GM23338 (cell line): ENCODE results near the gene DOCK3. TPM values are rescaled to one million over a fixed set of nuclear protein-coding genes. Genes with fewer than 3 reads are reported as not detected.
A peak's percentile ranks its signal among the peaks of the same experiment; 100 is the strongest.

Experiments
- ATAC-seq: fragments of 200-7000 bp; cut with Tn5 transposase; 3 replicates; pipeline ENCODE4 v1.9.1; 2020
- DNase-seq: peaks from one replicate; pipeline ENCODE4 v3.0.0-alpha.2; 2015; ENCODE audit warnings: low spot score
- H2AFZ ChIP-seq: fragments of 200-600 bp; sonication (generic); 2 replicates; pipeline ENCODE4 v1.8.0; 2016; ENCODE audit warnings: antibody characterized with exemption, mild to moderate bottlenecking, moderate library complexity
- H3F3A ChIP-seq: fragments of 200-600 bp; sonication (generic); replicated peaks from 2 replicates; pipeline ENCODE4 v1.8.0; 2017; ENCODE audit warnings: antibody characterized with exemption, mixed run types, low read depth
- H3K27ac ChIP-seq: fragments of 200-600 bp; sonication (generic); 2 replicates; pipeline ENCODE4 v1.6.1; 2016; ENCODE audit warnings: low read depth
- H3K27me3 ChIP-seq: fragments of 200-600 bp; sonication (generic); 2 replicates; pipeline ENCODE4 v1.8.0; 2016; ENCODE audit warnings: mild to moderate bottlenecking, mixed run types, moderate library complexity; ENCODE audit not compliant: insufficient read depth
- H3K36me3 ChIP-seq: fragments of 200-600 bp; sonication (generic); 2 replicates; pipeline ENCODE4 v1.8.0; 2016; ENCODE audit warnings: mild to moderate bottlenecking; ENCODE audit not compliant: insufficient read depth
- H3K4me1 ChIP-seq: fragments of 200-600 bp; sonication (generic); 2 replicates; pipeline ENCODE4 v1.8.0; 2016; ENCODE audit warnings: mild to moderate bottlenecking, moderate library complexity; ENCODE audit not compliant: insufficient read depth
- H3K4me2 ChIP-seq: fragments of 200-600 bp; sonication (generic); 2 replicates; pipeline ENCODE4 v1.7.1; 2017; ENCODE audit warnings: mixed run types
- H3K4me3 ChIP-seq: fragments of 200-600 bp; sonication (generic); 2 replicates; pipeline ENCODE4 v1.6.1; 2016; ENCODE audit warnings: mixed run types
- H3K79me2 ChIP-seq: fragments of 200-600 bp; sonication (generic); replicated peaks from 2 replicates; pipeline ENCODE4 v1.8.0; 2017; ENCODE audit warnings: mild to moderate bottlenecking; ENCODE audit not compliant: insufficient read depth
- H3K9me2 ChIP-seq: fragments of 200-600 bp; sonication (generic); 2 replicates; pipeline ENCODE4 v1.8.0; 2017; ENCODE audit not compliant: insufficient read depth
- H4K20me1 ChIP-seq: fragments of 200-600 bp; sonication (generic); replicated peaks from 2 replicates; pipeline ENCODE4 v1.8.0; 2017; ENCODE audit warnings: mild to moderate bottlenecking; ENCODE audit not compliant: insufficient read depth
- H3K27ac Mint-ChIP-seq: 2 replicates; pipeline ENCODE4 v1.8.0; 2020; ENCODE audit warnings: inconsistent platforms, mild to moderate bottlenecking, moderate library complexity, mixed read lengths
- H3K27me3 Mint-ChIP-seq: 3 replicates; pipeline ENCODE4 v1.8.0; 2022; ENCODE audit warnings: low read depth, mild to moderate bottlenecking, moderate library complexity, mixed read lengths, inconsistent platforms; ENCODE audit not compliant: insufficient read depth, poor library complexity
- H3K36me3 Mint-ChIP-seq: 3 replicates; pipeline ENCODE4 v1.8.0; 2021; ENCODE audit warnings: low read depth, mild to moderate bottlenecking, inconsistent platforms, moderate library complexity, mixed read lengths
- H3K4me1 Mint-ChIP-seq: 3 replicates; pipeline ENCODE4 v1.8.0; 2020; ENCODE audit warnings: mild to moderate bottlenecking, inconsistent platforms, mixed read lengths
- H3K4me3 Mint-ChIP-seq: 3 replicates; pipeline ENCODE4 v1.8.0; 2021; ENCODE audit warnings: moderate library complexity, mild to moderate bottlenecking, inconsistent platforms, mixed read lengths
- H3K9me3 Mint-ChIP-seq: 3 replicates; pipeline ENCODE4 v1.8.0; 2020; ENCODE audit warnings: moderate library complexity, mild to moderate bottlenecking, inconsistent platforms, mixed read lengths
- CREB1 ChIP-seq: fragments of 250-450 bp; sonication (Bioruptor Pico); IDR thresholded peaks from 2 replicates; pipeline ENCODE4 v1.5.0; 2020; ENCODE audit warnings: low read depth, mild to moderate bottlenecking, moderate library complexity
- EZH2 ChIP-seq: fragments of 200-600 bp; sonication (generic); IDR thresholded peaks from one replicate; pipeline ENCODE4 v1.8.0; 2017; ENCODE audit warnings: antibody characterized with exemption, mild to moderate bottlenecking, low read depth; ENCODE audit not compliant: unreplicated experiment
- EZH2phosphoT487 ChIP-seq: fragments of 200-600 bp; sonication (generic); IDR thresholded peaks from one replicate; pipeline ENCODE4 v1.8.1; 2018; ENCODE audit warnings: antibody characterized with exemption; ENCODE audit not compliant: unreplicated experiment
- JUNB ChIP-seq: IDR thresholded peaks from one replicate; pipeline ENCODE4 v1.6.1; 2016; ENCODE audit warnings: antibody characterized with exemption; ENCODE audit not compliant: unreplicated experiment
- NANOG ChIP-seq: IDR thresholded peaks from 2 replicates; pipeline ENCODE4 v1.6.1; 2016; ENCODE audit warnings: antibody characterized with exemption, borderline replicate concordance
- POLR2AphosphoS5 ChIP-seq: IDR thresholded peaks from 2 replicates; pipeline ENCODE4 v1.6.1; 2016; ENCODE audit warnings: antibody characterized with exemption, low read depth
- ZNF114 ChIP-seq: fragments of 250-450 bp; sonication (Bioruptor Pico); IDR thresholded peaks from 2 replicates; pipeline ENCODE4 v1.5.0; 2020; ENCODE audit warnings: mild to moderate bottlenecking, moderate library complexity
- ZNF331 ChIP-seq: fragments of 250-450 bp; sonication (Bioruptor Pico); IDR thresholded peaks from 2 replicates; pipeline ENCODE4 v1.5.0; 2020; ENCODE audit warnings: low read depth, mild to moderate bottlenecking, moderate library complexity
- polyA plus RNA-seq: library from polyadenylated mRNA; unstranded; fragments of >200 nt; fragmentation: Nextera tagmentation; extraction: Ambion mirVana; gene quantifications from 2 replicates; pipeline ENCODE4 v1.2.1, GENCODE V29; 2016
- total RNA-seq: library from RNA; depleted of rRNA; stranded (reverse); fragments of >200 nt; shearing (Covaris generic); gene quantifications from 2 replicates; pipeline ENCODE4 v1.2.3, GENCODE V29; 2014
- TF ChIP-seq, protein P1 (sequence below): fragments of 250-450 bp; sonication (Bioruptor Pico); IDR thresholded peaks from 2 replicates; pipeline ENCODE4 v1.5.0; 2020; ENCODE audit warnings: mild to moderate bottlenecking, moderate library complexity
- TF ChIP-seq, protein P2 (sequence below): IDR thresholded peaks from 2 replicates; pipeline ENCODE4 v1.6.1; 2016; ENCODE audit warnings: antibody characterized with exemption
- TF ChIP-seq, protein P3 (sequence below): IDR thresholded peaks from one replicate; pipeline ENCODE4 v1.6.1; 2018; ENCODE audit warnings: antibody characterized with exemption; ENCODE audit not compliant: unreplicated experiment

DOCK3 gene
- total and polyA plus RNA-seq, 2 experiments from 2014 or later, result 2.4 to 5.6 TPM

DNA sequence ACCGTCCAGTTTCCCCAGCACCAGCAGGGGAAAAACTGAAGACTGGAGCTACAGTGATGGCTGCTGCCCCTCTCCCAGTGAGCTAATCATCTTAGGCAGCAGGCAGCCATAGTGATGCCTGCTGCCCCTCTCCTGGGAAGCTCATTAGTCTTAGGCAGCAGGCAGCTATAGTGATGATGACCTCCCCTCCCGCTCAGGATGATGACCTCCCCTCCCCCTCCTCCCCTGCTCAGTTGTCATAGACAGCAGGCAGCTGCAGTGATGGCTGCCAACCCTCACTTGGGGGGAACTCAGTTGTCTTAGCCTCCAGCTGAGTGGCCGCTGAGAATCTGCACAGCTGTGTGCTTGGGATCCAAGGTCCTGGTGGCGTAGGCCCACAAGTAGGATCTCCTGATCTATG lies 629.5 kb downstream of the DOCK3 start:
- no peak overlapping the region for H3K27ac Mint-ChIP-seq
- no peak overlapping the region for H3K4me2 ChIP-seq
- no peaks in the 10 kb centered on the region for H3K4me1 Mint-ChIP-seq
- H3K4me3 ChIP-seq, result no peak overlapping the region
- H3K4me3 Mint-ChIP-seq, result no peak overlapping the region
- H3K4me1 ChIP-seq, result no peaks in the 10 kb centered on the region
- H3K79me2 ChIP-seq, result no peaks in the 10 kb centered on the region
- H3K9me3 Mint-ChIP-seq, result no peaks in the 10 kb centered on the region; the same call in 1 of the 3 replicates
- H3K27me3 ChIP-seq, result no peaks in the 10 kb centered on the region
- H3K27ac ChIP-seq, result no peak overlapping the region
- no peaks in the 10 kb centered on the region for H3K27me3 Mint-ChIP-seq
- H4K20me1 ChIP-seq, result no peaks in the 10 kb centered on the region
- H3F3A ChIP-seq, result no peaks in the 10 kb centered on the region
- TF ChIP-seq, protein P1, sequence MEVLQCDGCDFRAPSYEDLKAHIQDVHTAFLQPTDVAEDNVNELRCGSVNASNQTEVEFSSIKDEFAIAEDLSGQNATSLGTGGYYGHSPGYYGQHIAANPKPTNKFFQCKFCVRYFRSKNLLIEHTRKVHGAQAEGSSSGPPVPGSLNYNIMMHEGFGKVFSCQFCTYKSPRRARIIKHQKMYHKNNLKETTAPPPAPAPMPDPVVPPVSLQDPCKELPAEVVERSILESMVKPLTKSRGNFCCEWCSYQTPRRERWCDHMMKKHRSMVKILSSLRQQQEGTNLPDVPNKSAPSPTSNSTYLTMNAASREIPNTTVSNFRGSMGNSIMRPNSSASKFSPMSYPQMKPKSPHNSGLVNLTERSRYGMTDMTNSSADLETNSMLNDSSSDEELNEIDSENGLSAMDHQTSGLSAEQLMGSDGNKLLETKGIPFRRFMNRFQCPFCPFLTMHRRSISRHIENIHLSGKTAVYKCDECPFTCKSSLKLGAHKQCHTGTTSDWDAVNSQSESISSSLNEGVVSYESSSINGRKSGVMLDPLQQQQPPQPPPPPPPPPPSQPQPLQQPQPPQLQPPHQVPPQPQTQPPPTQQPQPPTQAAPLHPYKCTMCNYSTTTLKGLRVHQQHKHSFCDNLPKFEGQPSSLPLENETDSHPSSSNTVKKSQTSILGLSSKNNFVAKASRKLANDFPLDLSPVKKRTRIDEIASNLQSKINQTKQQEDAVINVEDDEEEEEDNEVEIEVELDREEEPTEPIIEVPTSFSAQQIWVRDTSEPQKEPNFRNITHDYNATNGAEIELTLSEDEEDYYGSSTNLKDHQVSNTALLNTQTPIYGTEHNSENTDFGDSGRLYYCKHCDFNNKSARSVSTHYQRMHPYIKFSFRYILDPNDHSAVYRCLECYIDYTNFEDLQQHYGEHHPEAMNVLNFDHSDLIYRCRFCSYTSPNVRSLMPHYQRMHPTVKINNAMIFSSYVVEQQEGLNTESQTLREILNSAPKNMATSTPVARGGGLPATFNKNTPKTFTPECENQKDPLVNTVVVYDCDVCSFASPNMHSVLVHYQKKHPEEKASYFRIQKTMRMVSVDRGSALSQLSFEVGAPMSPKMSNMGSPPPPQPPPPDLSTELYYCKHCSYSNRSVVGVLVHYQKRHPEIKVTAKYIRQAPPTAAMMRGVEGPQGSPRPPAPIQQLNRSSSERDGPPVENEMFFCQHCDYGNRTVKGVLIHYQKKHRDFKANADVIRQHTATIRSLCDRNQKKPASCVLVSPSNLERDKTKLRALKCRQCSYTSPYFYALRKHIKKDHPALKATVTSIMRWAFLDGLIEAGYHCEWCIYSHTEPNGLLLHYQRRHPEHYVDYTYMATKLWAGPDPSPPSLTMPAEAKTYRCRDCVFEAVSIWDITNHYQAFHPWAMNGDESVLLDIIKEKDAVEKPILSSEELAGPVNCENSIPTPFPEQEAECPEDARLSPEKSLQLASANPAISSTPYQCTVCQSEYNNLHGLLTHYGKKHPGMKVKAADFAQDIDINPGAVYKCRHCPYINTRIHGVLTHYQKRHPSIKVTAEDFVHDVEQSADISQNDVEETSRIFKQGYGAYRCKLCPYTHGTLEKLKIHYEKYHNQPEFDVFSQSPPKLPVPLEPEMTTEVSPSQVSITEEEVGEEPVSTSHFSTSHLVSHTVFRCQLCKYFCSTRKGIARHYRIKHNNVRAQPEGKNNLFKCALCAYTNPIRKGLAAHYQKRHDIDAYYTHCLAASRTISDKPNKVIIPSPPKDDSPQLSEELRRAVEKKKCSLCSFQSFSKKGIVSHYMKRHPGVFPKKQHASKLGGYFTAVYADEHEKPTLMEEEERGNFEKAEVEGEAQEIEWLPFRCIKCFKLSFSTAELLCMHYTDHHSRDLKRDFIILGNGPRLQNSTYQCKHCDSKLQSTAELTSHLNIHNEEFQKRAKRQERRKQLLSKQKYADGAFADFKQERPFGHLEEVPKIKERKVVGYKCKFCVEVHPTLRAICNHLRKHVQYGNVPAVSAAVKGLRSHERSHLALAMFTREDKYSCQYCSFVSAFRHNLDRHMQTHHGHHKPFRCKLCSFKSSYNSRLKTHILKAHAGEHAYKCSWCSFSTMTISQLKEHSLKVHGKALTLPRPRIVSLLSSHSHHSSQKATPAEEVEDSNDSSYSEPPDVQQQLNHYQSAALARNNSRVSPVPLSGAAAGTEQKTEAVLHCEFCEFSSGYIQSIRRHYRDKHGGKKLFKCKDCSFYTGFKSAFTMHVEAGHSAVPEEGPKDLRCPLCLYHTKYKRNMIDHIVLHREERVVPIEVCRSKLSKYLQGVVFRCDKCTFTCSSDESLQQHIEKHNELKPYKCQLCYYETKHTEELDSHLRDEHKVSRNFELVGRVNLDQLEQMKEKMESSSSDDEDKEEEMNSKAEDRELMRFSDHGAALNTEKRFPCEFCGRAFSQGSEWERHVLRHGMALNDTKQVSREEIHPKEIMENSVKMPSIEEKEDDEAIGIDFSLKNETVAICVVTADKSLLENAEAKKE (CRISPR knock-in tag), result no peak
- TF ChIP-seq, protein P2, sequence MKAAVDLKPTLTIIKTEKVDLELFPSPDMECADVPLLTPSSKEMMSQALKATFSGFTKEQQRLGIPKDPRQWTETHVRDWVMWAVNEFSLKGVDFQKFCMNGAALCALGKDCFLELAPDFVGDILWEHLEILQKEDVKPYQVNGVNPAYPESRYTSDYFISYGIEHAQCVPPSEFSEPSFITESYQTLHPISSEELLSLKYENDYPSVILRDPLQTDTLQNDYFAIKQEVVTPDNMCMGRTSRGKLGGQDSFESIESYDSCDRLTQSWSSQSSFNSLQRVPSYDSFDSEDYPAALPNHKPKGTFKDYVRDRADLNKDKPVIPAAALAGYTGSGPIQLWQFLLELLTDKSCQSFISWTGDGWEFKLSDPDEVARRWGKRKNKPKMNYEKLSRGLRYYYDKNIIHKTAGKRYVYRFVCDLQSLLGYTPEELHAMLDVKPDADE, result no peak
- TF ChIP-seq NANOG, result no peak
- no peak for TF ChIP-seq EZH2
- TF ChIP-seq, protein P3, sequence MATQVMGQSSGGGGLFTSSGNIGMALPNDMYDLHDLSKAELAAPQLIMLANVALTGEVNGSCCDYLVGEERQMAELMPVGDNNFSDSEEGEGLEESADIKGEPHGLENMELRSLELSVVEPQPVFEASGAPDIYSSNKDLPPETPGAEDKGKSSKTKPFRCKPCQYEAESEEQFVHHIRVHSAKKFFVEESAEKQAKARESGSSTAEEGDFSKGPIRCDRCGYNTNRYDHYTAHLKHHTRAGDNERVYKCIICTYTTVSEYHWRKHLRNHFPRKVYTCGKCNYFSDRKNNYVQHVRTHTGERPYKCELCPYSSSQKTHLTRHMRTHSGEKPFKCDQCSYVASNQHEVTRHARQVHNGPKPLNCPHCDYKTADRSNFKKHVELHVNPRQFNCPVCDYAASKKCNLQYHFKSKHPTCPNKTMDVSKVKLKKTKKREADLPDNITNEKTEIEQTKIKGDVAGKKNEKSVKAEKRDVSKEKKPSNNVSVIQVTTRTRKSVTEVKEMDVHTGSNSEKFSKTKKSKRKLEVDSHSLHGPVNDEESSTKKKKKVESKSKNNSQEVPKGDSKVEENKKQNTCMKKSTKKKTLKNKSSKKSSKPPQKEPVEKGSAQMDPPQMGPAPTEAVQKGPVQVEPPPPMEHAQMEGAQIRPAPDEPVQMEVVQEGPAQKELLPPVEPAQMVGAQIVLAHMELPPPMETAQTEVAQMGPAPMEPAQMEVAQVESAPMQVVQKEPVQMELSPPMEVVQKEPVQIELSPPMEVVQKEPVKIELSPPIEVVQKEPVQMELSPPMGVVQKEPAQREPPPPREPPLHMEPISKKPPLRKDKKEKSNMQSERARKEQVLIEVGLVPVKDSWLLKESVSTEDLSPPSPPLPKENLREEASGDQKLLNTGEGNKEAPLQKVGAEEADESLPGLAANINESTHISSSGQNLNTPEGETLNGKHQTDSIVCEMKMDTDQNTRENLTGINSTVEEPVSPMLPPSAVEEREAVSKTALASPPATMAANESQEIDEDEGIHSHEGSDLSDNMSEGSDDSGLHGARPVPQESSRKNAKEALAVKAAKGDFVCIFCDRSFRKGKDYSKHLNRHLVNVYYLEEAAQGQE, result no peak
- no peak for TF ChIP-seq EZH2phosphoT487
- no peak for TF ChIP-seq ZNF331
- no peak for TF ChIP-seq POLR2AphosphoS5
- no peak for TF ChIP-seq ZNF114
- TF ChIP-seq CREB1 (CRISPR knock-in tag), result no peak
- no peak for TF ChIP-seq JUNB
- no peaks in the 10 kb centered on the region for H3K36me3 ChIP-seq
- H2AFZ ChIP-seq, result no peak overlapping the region
- H3K9me2 ChIP-seq, result no peaks in the 10 kb centered on the region
- ATAC-seq (peak; percentile 86), DNase-seq (peak; percentile 16)
- peaks cover 4% of the 10 kb centered on the region; the same call in 2 of the 3 replicates for H3K36me3 Mint-ChIP-seq
